ENCODE data around the gene MMP23B.
"Not testable (repeated sequence)": the region's sequence is repeated elsewhere in the genome, so short reads cannot be mapped to it uniquely, and the experiment has no call there.

Gene MMP23B

DNA sequence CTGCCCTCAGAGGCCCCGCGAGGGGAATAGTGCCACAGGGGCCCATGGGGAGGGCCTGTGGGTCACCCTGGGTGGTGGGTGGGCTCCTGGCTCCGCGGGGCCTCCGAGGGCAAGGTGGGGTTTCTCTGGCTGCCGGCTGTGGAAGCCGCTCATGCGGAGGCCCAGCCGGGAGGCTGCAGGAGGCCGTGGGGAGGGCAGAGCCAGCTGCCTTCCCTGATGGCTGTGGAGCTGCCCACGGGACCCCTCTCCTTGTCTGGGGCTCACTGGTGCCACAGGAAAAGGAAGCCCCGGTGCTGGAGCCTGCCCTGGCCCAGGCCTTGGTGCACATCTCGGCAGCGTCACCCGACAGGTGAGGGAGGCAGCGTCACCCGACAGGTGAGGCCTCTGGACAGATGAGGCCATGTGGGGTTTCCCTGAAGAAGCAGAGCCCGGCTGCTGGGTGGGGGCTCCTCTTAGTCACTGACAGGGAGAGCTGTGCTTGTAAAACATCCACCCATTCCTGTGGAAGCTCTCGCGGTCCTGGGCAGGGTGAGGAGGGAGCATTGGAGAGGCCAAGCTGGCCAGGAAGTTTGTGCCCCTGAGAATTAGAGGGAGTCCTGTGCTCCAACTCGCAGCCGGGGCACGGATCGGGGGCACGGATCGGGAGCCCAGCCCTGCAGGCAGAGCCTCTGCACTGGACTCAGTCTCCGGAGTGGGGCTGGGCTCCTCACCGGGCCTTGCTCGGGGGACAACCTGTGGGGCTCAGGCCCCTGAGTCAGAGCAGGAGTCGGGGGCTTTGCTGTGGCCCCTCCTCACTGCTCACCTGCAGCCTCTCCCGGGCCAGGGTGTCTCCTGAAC is 10.6 kb upstream of the MMP23B start:
- DNase-seq = no peak

- DNase-seq = no peak
Observed at GRCh38 chr1:1622010-1622787, 9.8 kb upstream of the MMP23B start.

GRCh38 chr1:1622788-1623094 is 9.2 kb upstream of the MMP23B start:
- DNase-seq = no peak

DNA sequence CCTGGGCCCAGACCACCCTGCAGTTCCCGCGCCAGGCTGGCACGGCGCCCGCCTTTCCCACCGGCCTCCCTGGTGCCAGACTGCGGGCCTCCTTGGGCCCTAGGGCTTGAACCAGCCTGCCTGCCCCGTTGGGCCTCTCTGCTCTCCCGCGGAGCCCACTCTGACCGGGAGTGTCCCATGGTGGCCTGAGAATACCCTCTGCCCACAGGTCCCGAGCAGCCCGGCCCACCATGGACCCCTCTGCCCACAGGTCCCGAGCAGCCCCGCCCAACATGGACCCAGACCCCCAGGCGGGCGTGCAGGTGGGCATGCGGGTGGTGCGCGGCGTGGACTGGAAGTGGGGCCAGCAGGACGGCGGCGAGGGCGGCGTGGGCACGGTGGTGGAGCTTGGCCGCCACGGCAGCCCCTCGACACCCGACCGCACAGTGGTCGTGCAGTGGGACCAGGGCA is 8.8 kb upstream of the MMP23B start:
- no peak for DNase-seq

DNA sequence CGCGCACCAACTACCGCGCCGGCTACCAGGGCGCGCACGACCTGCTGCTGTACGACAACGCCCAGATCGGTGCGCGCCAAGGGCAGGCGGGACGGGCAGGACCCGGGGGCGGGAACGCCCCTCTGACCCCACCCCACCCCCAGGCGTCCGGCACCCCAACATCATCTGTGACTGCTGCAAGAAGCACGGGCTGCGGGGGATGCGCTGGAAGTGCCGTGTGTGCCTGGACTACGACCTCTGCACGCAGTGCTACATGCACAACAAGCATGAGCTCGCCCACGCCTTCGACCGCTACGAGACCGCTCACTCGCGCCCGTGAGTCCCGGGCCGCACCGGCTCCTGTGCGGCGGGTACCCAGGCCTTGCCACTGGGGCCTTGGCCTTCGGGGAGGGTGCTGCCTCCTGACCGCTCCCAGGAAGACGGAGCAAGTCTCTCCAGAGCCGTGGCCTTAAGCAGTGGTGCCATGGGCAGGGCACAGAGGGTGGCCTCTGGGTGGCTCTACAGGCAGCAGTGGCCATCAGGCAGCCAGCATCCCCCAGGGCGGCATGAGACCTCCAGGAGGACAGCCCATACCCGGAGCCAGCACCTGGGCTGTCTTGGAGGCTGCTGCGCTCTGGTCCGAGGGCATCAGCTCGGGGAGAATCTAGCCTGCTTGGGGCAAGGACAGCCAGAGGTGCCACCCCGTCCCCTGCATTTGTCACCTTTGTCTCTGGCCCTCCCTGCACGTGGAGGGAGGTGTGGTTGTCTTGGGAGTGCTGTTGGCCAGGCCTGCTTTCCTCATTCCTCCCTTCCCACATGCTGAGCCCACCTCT is 8.1 kb upstream of the MMP23B start:
- DNase-seq = no peak

- no peak for DNase-seq
Observed at GRCh38 chr1:1624443-1625403, 7.2 kb upstream of the MMP23B start.

- DNase-seq = no peak
Observed at GRCh38 chr1:1625404-1625775, 6.6 kb upstream of the MMP23B start.

DNA sequence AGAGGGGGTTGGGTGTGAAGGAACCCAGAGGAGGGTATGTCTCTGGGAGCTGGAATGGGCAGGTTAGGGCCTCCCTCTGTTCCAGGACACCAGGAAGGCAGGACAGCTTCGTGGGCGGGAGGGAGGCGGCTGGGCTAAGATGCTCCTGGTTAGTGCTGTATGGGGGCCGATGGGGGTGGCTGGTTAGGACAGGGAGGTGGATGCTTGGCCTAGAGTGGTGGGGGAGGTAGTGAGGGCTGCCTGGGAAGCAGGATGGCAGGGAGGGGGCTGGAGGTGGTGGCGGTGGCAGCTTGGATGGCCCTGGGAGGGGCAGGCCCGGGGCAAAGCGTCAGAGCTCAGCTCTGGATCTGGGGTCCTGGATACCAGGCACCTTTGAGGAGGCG is 6.2 kb upstream of the MMP23B start:
- no peak for DNase-seq

- DNase-seq = no peak
Observed at GRCh38 chr1:1626207-1627141, 5.5 kb upstream of the MMP23B start.

DNA sequence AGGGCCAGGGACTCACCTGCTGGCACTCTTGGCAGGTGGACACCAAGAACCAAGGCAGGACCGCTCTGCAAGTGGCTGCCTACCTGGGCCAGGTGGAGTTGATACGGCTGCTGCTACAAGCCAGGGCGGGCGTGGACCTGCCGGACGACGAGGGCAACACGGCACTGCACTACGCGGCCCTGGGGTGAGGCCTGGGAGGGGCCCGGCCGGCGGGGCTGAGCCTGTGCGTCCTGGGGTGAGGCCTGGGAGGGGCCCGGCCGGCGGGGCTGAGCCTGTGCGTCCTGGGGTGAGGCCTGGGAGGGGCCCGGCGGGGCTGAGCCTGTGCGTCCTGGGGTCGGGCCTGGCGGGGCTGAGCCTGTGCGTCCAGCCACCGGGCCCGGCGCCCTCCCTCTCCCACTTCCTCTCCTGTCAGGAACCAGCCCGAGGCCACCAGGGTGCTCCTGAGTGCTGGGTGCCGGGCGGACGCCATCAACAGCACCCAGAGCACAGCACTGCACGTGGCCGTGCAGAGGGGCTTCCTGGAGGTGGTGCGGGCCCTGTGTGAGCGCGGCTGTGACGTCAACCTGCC is 4.6 kb upstream of the MMP23B start:
- DNase-seq = no peak

- DNase-seq = no peak
Observed at GRCh38 chr1:1627829-1628753, 3.9 kb upstream of the MMP23B start.

DNA sequence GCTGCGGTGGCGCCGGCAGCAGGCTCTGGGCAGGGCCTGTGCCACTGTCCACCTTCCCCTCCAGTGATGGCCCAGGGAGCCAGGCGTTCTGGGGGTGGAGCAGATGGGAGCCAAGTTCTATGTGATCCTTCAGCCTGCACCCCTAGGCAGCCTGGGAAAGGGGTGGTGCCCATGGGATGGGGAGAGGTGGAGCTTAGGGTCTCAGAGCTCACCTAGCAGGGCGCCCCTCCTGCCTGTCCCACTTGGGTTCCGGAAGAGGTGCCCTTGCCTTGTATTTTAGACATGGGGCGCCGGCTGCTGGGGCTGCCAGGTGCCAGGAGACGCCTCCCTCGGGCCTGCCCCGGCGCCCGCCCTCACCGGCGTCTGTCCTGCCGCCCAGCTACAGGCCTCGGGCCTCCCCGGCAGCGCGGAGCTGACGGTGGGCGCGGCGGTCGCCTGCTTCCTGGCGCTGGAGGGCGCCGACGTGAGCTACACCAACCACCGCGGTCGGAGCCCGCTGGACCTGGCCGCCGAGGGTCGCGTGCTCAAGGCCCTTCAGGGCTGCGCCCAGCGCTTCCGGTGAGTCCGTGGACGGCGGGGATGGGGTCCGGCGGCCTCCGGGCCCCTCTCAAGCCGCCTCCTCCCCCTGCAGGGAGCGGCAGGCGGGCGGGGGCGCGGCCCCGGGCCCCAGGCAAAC is 3.1 kb upstream of the MMP23B start:
- peak; percentile 57 for DNase-seq

DNA sequence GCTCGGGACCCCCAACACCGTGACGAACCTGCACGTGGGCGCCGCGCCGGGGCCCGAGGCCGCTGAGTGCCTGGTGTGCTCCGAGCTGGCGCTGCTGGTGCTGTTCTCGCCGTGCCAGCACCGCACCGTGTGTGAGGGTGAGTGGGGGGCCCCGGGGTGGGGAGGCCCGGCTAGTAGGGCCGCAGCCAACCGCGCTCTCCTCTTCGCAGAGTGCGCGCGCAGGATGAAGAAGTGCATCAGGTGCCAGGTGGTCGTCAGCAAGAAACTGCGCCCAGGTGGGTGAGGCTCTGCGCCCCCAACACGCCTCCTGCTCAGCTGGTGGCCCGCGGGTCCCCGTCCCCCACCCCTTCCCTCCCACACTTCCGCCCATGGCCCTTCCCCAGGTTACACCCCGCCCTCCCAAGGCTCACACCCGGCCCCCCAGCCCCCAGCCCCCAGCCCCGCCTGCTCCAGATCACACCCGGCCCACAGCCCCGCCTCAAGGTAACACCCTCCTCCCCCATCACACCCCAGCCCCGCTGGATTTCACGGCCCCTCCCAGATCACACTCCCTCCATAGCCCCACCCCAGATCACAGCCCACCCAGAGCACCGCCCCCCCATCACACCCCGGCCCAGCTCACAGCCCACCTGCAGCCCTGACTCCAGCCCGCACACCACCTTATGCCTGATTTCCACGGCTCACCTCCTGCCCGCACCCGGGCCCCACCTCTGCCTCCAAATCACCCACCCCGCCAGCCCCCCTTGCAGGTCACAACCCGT is 2.4 kb upstream of the MMP23B start:
- DNase-seq = peak; percentile 86

DNA sequence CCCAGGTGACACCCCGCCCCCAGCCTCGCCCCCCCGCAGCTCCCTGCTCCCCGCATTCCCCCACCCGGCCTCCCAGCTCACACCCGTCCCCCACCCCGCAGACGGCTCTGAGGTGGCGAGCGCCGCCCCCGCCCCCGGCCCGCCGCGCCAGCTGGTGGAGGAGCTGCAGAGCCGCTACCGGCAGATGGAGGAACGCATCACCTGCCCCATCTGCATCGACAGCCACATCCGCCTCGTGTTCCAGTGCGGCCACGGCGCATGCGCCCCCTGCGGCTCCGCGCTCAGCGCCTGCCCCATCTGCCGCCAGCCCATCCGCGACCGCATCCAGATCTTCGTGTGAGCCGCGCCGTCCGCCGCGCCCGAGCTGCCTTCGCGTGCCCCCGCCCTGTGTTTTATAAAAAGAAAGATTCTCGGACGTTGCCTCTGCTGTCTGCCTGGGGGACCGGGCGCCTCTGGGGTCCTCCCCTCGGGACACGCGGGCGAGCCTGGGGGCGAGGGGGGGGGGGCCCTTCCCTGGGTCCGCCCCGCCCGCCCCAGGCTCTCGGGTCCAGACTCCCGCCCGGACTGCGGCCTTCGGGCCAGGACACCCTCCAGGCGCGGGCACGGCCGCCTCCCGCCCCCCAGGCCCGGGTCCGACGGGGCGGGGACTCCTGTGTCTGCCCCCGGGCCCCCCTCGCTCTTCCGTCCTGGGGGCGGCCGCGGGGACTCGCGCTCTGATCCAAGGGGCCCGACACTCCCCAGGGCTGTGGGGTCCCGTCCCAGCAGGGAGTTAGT is 1.6 kb upstream of the MMP23B start:
- DNase-seq = peak; percentile 95

GRCh38 chr1:1630965-1631781 is 800 bp upstream of the MMP23B start:
- peak; percentile 37 for DNase-seq

DNA sequence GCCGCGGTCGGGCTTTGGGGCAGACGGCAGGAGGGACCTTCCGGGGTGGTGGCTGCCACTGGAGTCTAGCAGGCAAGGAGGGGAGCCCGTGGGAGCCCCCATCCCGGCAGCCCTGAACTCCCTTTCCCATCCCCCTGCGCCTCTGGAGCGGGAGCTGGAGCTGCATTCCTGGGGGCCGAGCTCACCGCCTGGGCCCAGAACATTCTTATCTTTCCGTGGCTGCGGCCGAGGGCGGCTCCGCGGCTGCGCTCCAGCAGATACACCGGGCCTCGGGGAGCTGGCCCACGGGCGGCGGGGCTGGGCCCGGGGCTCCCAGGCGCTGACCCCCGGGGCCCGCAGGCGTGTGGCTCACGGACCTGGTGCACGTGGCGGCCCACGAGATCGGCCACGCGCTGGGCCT is 1.4 kb downstream of the MMP23B start:
- DNase-seq = not testable (repeated sequence)
